IgD-negative memory B cell (primary cell): ENCODE data around the gene REN. TPM values are rescaled to one million over a fixed set of nuclear protein-coding genes. Genes with fewer than 3 reads are reported as not detected.
A peak's percentile ranks its signal among the peaks of the same experiment; 100 is the strongest.

ENCODE experiments used
- H3K27ac Mint-ChIP-seq, 3 donors: one replicate each; pipeline ENCODE4 v1.8.0; 2020 to 2022; ENCODE audit warnings: mild to moderate bottlenecking in 3 of 3, mixed read lengths in 3 of 3, moderate library complexity in 1 of 3
- H3K27me3 Mint-ChIP-seq: one replicate; pipeline ENCODE4 v1.8.0; 2021; ENCODE audit warnings: mixed read lengths
- H3K36me3 Mint-ChIP-seq: one replicate; pipeline ENCODE4 v1.8.0; 2020; ENCODE audit warnings: mild to moderate bottlenecking, mixed read lengths
- H3K4me1 Mint-ChIP-seq, 3 donors: one replicate each; pipeline ENCODE4 v1.8.0; 2020 to 2022; ENCODE audit warnings: mixed read lengths in 3 of 3, mild to moderate bottlenecking in 1 of 3
- H3K4me3 Mint-ChIP-seq, 4 donors: one replicate each; pipeline ENCODE4 v1.8.0; 2020 to 2022; ENCODE audit warnings: mild to moderate bottlenecking in 4 of 4, mixed read lengths in 4 of 4, moderate library complexity in 3 of 4
- H3K9me3 Mint-ChIP-seq, 3 donors: one replicate each; pipeline ENCODE4 v1.8.0; 2020 to 2021; ENCODE audit warnings: mixed read lengths in 3 of 3, mild to moderate bottlenecking in 1 of 3
- polyA plus RNA-seq: library from polyadenylated mRNA; unstranded; fragments of 300-500 nt; fragmentation: Illumina TruSeq; gene quantifications from one replicate; pipeline ENCODE4 v1.2.3, GENCODE V29; 2021

REN gene
- polyA plus RNA-seq, 1 donor from 2014 or later = not detected

DNA sequence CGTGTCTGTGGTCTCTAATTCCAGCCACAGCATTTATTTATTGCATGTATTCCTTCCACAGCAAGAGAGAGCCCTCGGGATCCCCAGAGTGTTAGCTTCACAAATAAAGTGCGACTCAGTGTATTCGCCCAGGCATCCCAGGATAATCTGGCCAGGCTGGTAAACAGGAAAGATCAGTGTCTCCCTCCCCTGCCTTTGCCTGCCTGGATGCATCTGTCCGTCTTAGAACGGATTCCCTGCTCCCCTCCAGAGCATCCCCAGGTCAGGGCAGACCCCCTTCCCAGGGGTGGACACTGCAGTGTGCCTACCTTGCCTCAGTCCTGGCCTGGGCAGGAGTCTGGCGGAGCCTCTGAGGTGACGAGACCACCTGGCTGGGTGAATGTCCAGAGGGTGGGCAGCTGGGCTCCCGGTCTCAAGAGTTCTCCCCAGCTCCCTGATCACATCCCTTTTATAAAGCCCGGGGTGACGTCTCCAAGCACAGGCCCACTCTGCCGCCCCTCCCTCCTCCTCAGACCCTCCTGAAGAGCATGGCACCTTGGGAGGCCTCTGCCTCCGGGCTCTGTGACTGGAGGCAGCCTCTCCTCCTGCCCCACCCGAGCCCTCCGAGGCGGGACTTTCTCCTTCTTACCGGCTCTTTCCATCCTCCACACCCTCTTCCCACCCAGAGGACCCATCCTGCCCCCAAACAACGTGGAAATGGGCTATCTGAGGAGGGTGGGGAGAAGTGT, 30.1 kb upstream of the REN start, which contains the start of gene KISS1:
Gene KISS1, minus strand, starts transcription at position 424 of the 728 bp plus-strand sequence. CDS start 3,615 bp downstream, outside the sequence.
- H3K27ac Mint-ChIP-seq = no peak within 1 kb of the TSS
- H3K36me3 Mint-ChIP-seq = no peaks in the 10 kb centered on the region

DNA sequence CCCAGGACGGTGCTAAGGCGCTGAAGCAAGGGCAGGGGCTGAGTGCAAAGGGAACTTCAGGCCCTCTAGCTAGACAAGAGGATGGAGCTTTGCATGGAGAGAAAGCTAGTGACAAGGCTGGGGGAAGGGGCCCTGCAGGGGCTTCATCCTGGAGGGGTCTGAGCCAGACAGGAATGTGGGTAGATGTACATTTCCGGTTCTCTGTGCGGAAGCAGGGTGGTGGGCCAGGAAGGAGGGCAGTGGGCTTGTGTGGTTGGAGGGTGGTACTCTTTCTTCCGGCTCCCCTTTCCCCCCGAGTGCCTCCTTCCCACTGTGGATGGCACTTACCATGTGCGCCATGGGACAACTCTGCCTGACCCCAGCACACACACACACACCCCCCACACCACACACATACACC, 28.6 kb upstream of the REN start:
- Mint-ChIP-seq H3K27me3 (peaks cover 43% of the 10 kb centered on the region), H3K27ac (no peak overlapping the region), H3K36me3 (no peaks in the 10 kb centered on the region), H3K4me3 (no peak overlapping the region), H3K9me3 (no peaks in the 10 kb centered on the region), H3K4me1 (peaks cover 0 to 5% (median 2%) of the 10 kb centered on the region in 3 donors)

More for the DNA sequence above, 30.1 kb upstream of the REN start, which contains the start of gene KISS1:
- peaks cover 0 to 1% (median 0%) of the 10 kb centered on the region in 3 donors for H3K4me1 Mint-ChIP-seq
- peaks cover 37% of the 10 kb centered on the region for H3K27me3 Mint-ChIP-seq
- H3K9me3 Mint-ChIP-seq = no peaks in the 10 kb centered on the region
- H3K4me3 Mint-ChIP-seq = no peak within 1 kb of the TSS

DNA sequence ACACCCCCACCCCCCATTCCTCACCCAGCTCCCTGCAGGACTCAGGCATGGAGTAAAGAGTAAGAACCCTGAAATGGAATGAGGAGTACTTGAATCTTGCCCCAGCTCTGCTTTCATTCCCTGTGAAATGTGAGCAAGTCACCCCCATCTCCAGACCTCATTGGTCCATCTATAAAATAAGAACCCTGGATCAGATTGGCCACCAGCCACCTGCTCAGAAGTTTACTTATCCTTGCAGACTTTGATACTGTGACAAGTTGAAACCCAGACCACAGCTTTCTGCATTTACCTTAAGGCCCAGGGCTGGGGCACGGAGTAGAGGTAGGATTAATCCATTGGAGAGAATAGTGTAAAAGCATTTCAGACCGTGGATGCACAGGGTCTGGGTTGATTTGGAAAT, 27.9 kb upstream of the REN start:
- Mint-ChIP-seq H3K27me3 (peaks cover 48% of the 10 kb centered on the region), H3K27ac (no peak overlapping the region), H3K4me1 (peaks cover 0 to 5% (median 2%) of the 10 kb centered on the region in 3 donors), H3K9me3 (no peaks in the 10 kb centered on the region), H3K4me3 (no peak overlapping the region), H3K36me3 (no peaks in the 10 kb centered on the region)

DNA sequence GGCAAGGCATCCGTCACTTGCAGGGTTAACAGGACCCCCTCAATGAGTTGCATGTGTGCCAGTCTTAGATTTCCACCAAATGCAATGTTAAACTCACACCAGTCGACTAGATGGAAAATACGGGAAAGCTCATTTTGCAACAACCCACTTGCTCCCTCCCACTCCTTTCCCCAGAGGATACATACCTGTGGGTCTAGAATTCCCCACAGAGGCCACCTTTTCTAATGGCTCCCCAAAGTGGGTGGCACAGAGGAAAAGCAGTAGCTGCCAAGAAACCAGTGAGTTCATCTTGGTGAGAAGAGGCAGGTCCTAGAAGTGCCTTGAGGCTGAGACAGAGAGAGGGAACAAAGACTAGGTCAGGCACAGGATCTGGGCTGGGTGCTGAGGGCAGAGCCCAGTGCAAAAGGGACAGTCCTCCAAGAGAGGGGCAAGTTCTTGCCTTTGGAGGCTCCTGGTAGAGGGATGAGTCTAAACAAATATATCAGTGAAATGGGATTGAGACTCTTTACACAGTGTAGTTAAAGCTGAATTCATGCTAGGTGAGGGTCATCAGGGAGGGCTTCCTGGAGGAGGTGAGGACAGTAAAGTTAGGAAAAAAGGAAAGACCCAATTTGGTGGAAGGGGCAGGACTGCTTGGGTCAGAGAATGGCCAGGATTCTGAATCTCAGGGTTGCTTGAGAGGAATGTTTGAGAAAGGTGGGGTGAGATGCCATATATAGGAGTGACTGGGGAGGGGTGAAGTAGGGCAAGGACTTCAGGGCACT, 26.6 kb upstream of the REN start:
- Mint-ChIP-seq H3K36me3 (no peaks in the 10 kb centered on the region), H3K9me3 (no peaks in the 10 kb centered on the region), H3K27ac (no peak overlapping the region), H3K4me3 (no peak overlapping the region), H3K4me1 (peaks cover 0 to 5% (median 2%) of the 10 kb centered on the region in 3 donors), H3K27me3 (peaks cover 52% of the 10 kb centered on the region)

DNA sequence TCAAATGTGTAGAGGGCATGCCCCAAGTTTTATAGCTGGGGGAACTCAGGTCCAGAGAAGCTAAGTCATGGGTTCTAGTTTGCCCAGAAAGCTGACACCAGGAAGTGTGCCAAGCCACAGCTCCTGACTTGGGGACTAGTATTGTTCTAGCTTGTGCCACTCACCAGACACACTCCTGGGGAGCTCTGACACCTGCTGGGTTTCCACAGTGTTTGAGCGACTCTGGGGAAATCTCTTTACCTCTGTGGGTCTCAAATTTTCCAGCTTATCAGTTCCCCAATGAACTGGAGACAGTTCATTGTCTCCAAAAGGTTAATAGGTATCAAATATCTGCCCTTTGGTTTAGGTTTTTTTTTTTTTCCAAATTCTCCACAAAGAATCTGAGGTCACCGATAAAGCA, 25.9 kb upstream of the REN start:
- Mint-ChIP-seq H3K4me1 (peaks cover 0 to 5% (median 2%) of the 10 kb centered on the region in 3 donors), H3K9me3 (no peaks in the 10 kb centered on the region), H3K36me3 (no peaks in the 10 kb centered on the region), H3K4me3 (no peak overlapping the region), H3K27me3 (peaks cover 56% of the 10 kb centered on the region), H3K27ac (no peak overlapping the region)

DNA sequence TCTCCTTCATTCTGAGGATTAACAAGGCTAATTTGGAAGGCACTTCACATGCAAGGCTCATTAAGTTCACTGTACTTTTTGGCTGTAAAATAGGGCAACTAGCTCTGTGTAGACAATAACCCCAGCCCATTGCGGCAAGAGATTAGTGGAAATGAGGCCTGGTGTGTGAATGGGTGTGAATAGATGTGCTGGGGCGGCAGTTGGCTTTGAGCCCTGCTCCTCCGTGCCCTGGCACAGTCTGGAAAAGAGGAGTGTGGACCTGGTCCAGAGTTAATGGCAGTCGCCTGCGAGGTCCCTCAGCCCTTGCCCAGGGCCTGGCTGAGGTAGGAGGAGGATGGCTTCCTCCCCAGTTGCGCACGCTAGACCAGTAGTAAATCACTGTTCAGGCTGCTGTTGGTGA, 25.3 kb upstream of the REN start:
- no peaks in the 10 kb centered on the region for H3K36me3 Mint-ChIP-seq
- H3K27me3 Mint-ChIP-seq = peaks cover 61% of the 10 kb centered on the region
- H3K4me3 Mint-ChIP-seq = peak overlapping the region in 1 of 4 donors; percentile 39
- H3K9me3 Mint-ChIP-seq = no peaks in the 10 kb centered on the region
- no peak overlapping the region for H3K27ac Mint-ChIP-seq
- H3K4me1 Mint-ChIP-seq = peaks cover 0 to 5% (median 2%) of the 10 kb centered on the region in 3 donors

DNA sequence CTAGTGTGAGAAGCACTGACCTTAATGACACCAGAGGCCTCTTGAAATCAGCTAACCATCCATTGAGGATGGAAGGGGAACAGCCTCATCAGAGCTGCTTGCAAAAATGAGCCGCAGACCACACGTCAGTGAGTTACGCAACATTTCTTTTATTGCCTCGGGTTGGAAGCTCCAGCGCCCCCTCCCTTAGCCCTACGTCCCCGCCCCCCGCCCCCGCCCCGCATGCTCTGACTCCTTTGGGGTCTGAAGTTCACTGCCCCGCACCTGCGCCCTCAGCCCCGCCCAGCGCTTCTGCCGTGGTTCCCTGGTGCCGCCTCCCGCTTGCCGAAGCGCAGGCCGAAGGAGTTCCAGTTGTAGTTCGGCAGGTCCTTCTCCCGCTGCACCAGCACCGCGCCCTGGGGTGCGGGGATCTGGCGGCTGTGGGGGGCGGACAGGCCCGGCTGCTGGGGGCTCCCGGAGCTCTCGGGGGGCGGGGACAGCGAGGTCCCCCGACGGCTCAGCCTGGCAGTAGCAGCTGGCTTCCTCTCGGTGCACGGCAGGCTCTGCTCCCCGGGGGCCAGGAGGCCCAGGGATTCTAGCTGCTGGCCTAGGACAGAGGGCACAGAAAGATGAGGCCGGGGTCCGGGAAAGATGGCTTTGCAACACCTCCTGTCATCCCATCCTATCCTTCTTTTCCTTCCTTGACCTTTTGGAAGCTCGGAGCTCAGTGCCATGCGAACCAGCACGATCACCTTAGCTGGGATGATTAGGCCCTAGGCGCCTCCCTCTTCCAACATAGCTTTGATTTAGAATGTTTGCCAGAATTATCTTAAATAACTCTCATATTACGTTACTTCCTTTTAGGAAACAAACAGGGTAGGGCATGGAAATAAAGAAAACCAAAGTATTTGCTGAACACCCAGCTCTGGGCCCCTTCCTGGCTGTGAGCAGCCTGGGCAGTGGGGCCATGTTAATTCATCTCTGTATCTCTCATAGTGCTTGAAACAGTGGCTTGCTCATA, 24.4 kb upstream of the REN start:
- Mint-ChIP-seq H3K27me3 (peaks cover 58% of the 10 kb centered on the region), H3K4me3 (peak overlapping the region in 2 of 4 donors; percentile 48 to 57), H3K4me1 (peaks cover 0 to 5% (median 2%) of the 10 kb centered on the region in 3 donors), H3K36me3 (no peaks in the 10 kb centered on the region), H3K27ac (no peak overlapping the region), H3K9me3 (no peaks in the 10 kb centered on the region)

DNA sequence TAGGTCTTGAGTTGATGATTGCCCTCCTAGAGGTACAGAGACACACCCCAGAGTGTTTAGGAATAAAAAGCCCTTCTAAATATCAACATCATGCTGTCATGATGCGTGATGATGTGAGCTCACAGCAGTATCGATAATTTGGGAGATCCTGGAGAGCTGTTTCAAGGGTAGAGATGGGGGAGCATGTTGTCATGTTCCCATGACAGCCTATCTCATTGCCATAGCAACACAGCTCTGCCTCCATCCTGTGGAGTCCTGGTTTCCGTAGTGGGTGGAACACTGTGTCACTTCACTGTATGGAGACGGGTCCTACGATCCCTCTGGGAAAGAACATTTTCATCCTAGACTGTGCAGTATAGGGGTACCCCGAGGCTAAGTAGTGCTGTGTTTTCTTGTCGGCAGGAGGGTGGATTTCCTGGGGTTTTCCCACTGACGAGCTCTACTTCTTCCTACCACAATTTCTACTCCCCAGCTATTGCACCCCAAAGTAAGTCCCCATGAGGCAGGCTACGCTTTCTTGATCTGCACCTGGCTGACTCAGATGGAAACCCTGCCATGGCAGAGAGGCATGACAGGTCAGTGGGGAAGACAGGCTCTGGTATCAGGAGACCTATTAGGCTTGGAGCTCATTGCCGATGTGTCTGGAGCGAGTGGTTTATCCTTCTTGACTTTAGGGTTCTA, 23.0 kb upstream of the REN start:
- no peak overlapping the region for H3K4me3 Mint-ChIP-seq
- H3K27me3 Mint-ChIP-seq = peaks cover 58% of the 10 kb centered on the region
- peaks cover 0 to 2% (median 0%) of the 10 kb centered on the region in 3 donors for H3K9me3 Mint-ChIP-seq
- peaks cover 0 to 5% (median 2%) of the 10 kb centered on the region in 3 donors for H3K4me1 Mint-ChIP-seq
- peak overlapping the region in 1 of 3 donors; percentile 72 for H3K27ac Mint-ChIP-seq
- H3K36me3 Mint-ChIP-seq = no peaks in the 10 kb centered on the region

DNA sequence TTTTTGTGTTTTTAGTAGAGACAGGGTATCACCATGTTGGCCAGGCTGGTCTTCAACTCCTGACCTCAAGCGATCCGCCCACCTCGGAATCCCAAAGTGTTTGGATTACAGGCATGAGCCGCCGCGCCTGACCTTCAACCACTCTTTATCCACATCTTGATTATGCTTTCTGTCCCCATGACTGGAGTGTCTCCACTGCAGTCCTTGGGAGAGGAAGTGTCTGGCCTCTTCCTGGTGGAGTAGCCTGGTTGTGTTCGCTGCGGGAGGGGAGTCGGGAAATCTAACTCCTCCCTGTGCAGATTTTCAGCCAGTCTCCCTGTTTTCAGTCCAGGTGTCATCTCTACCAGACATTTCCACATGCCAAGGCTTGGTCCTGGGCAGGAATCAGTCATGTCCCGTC, 20.5 kb upstream of the REN start:
- Mint-ChIP-seq H3K36me3 (no peaks in the 10 kb centered on the region), H3K27me3 (peaks cover 40% of the 10 kb centered on the region), H3K9me3 (peaks cover 0 to 2% (median 0%) of the 10 kb centered on the region in 3 donors), H3K4me1 (peaks cover 0 to 5% (median 2%) of the 10 kb centered on the region in 3 donors), H3K27ac (peak overlapping the region in 1 of 3 donors; percentile 93), H3K4me3 (no peak overlapping the region)

DNA sequence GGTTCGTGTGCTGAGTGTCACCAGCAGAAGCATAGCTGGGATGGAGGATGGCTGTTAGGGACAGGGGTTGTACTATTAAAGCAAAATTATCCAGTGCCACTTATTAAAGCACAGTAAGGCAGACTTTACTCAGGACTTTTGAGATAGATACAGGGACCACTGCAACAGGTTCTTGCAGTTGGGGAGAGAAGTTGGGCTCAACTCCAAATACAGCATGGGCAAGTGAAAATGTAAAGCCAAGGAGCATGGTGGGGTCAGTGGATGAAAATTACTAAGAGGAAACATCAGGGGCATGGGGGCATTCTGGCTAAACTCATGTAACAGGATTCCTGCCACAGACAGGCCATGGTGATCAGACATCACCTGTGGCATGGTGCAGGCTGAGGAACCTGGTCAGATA, 15.0 kb upstream of the REN start:
- Mint-ChIP-seq H3K4me1 (no peaks in the 10 kb centered on the region), H3K27ac (no peak overlapping the region), H3K9me3 (peaks cover 0 to 2% (median 0%) of the 10 kb centered on the region in 3 donors), H3K4me3 (no peak overlapping the region), H3K27me3 (peaks cover 8% of the 10 kb centered on the region), H3K36me3 (no peaks in the 10 kb centered on the region)

DNA sequence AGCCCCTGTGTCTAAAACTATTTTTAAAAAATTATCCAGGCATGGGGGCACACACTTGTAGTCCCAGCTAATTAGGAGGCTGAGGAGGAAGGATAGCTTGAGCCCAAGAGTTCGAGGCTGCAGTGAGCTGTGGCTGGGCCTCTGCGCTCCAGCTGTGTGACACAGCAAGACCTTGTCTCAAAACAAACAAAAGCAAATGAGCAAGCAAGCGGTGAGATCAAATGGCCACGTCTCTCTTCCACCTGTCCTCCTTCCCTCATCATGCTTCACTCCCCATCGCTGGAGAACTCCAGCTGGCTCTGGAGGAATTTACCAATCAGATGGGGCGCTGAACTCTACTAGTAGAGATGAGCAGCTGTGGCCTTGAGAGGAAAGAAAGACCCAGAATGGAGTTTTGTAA, 14.0 kb upstream of the REN start:
- Mint-ChIP-seq H3K4me1 (no peaks in the 10 kb centered on the region), H3K36me3 (no peaks in the 10 kb centered on the region)

DNA sequence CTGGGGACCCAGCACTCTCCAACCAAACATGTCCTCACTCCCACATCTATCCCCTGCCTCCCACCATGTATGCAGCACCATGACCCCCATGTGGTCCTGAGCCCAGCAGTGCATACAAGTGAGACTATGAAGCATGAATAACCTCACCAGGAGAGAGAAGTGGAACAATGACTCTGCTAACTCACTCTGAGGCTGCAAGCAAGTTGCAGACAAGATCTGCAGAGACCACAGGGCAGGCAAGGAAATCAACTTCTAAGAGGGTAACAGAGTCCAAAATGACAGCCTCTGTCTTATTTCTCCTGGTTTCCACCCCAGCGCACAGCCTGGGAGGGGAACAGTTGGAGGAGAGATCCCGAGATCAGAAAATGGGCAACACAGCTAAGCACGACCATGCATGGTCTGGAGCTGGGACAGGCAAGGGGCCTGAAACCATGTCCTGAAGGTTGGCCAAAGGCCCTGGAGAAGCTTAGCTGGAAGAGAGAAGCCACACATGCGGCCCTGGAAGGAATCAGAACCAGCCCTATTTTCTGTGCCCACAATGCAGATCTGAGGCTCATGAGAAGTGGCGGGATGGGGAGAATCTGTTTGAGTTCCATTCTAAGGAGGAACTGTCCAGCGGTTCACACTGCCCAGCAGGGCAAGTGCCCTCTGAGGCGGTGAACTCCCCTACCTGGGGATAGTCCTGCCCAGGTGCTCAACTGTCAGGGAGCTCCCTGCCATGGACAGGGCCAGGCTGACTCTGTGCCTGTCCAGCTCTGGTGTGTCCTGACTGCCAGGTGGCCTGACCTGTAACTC, 12.5 kb upstream of the REN start:
- H3K27ac Mint-ChIP-seq = no peak overlapping the region
- peaks cover 12% of the 10 kb centered on the region for H3K27me3 Mint-ChIP-seq
- no peaks in the 10 kb centered on the region for H3K4me1 Mint-ChIP-seq
- no peak overlapping the region for H3K4me3 Mint-ChIP-seq
- peaks cover 0 to under 1% (median under 1%) of the 10 kb centered on the region in 3 donors for H3K9me3 Mint-ChIP-seq
- H3K36me3 Mint-ChIP-seq = no peaks in the 10 kb centered on the region

More for the DNA sequence above, 14.0 kb upstream of the REN start:
- Mint-ChIP-seq H3K27me3 (peaks cover 8% of the 10 kb centered on the region), H3K4me3 (no peak overlapping the region), H3K27ac (no peak overlapping the region), H3K9me3 (peaks cover 0 to 2% (median 0%) of the 10 kb centered on the region in 3 donors)

DNA sequence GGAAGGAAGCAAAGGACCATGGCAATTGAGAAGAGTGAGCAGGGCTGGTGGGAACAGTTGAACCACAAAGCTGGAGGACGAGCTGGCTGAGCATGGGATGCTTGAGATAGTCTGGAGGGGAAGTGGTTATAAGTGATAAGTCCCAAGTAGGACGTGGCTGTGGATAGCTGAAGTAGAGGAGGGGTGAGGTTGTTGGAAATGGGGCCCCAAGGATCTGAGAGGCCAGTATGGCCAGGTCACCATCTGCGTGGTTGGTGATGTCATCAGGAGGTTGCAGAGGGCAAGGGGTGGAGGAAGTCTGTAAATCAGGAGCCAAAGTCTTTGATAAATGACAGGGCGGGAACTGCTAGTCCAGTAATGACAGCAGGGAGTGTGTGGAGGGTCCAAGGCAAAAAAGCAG, 11.0 kb upstream of the REN start:
- Mint-ChIP-seq H3K36me3 (no peaks in the 10 kb centered on the region), H3K27ac (no peak overlapping the region), H3K27me3 (peaks cover 12% of the 10 kb centered on the region), H3K4me1 (no peaks in the 10 kb centered on the region), H3K4me3 (no peak overlapping the region), H3K9me3 (peaks cover 0 to 6% (median 1%) of the 10 kb centered on the region in 3 donors)
